GM12873 (cell line): ENCODE measurements around the gene SYVN1.

Experiments used
- TF ChIP-seq, protein P1 (sequence below): IDR thresholded peaks from 2 replicates; pipeline ENCODE4 v1.5.1; 2012; ENCODE audit warnings: low read depth, mild to moderate bottlenecking, moderate library complexity, low read length, control low read depth; ENCODE audit not compliant: insufficient read depth; ENCODE audit errors: missing control alignments

SYVN1 gene

DNA sequence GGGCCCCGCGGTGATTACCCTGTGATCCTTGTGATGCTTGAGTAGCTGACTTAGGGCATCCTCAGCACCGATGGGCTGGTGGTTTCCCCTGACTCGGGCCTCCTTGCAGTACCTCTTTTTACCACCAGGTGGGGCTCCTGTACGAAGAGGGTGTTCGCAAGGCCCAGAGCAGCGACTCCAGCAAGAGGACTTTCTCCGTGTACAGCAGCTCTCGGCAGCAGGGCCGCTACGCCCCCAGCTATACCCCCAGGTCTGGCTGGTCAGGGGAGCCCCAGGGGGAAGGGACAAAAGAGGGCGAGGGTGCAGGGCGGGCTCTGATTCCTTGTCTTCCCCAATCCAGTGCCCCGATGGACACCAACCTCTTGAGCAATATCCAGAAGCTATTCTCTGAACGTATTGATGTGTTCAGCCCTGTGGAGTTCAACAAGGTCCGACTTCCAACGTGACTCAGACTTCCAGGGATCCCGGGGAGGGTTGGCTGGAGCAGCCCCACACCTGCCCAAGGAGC is 23.9 kb downstream of the SYVN1 start:
- TF ChIP-seq, protein P1, sequence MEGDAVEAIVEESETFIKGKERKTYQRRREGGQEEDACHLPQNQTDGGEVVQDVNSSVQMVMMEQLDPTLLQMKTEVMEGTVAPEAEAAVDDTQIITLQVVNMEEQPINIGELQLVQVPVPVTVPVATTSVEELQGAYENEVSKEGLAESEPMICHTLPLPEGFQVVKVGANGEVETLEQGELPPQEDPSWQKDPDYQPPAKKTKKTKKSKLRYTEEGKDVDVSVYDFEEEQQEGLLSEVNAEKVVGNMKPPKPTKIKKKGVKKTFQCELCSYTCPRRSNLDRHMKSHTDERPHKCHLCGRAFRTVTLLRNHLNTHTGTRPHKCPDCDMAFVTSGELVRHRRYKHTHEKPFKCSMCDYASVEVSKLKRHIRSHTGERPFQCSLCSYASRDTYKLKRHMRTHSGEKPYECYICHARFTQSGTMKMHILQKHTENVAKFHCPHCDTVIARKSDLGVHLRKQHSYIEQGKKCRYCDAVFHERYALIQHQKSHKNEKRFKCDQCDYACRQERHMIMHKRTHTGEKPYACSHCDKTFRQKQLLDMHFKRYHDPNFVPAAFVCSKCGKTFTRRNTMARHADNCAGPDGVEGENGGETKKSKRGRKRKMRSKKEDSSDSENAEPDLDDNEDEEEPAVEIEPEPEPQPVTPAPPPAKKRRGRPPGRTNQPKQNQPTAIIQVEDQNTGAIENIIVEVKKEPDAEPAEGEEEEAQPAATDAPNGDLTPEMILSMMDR, result peak; percentile 98

DNA sequence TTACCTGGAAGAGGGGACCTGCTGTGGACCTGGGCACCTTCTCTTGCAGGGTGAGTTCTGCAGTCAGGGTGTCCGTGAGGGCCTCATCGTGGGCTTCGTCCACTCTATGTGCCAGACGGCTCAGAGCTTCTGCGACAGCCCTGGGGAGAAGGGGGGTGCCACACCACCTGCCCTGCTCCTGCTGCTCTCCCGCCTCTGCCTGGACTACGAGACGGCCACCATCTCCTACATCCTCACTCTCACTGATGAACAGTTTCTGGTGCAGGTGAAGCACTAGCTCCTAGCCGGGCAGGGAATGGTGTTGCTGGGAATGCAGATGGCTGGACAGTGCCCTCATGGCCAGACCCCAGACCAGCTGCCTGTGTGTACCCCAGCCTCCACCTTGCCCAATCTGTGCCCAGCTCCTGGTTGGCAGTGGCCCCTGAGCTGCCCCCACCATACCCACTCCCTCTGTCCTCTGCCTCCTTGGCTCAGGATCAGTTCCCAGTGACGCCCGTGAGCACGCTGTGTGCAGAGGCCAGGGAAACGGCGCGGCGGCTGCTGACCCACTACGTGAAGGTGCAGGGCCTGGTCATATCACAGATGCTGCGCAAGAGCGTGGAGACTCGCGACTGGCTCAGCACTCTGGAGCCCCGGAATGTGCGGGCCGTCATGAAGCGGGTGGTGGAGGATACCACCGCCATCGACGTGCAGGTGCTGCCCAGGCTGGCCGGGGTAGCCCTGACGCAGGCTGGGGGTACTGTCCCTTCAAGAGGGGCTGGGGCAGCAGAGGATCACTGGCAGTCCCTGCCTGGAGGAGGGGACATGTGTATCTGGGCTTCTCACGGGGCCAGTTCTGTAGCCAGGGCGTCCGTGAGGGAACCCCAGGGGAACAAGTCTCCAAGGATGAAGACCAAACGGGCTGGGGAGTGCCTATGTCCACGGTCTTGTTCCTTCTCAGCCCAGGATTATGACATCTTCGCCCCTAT is 24.8 kb downstream of the SYVN1 start:
- TF ChIP-seq, protein P1, result no peak

DNA sequence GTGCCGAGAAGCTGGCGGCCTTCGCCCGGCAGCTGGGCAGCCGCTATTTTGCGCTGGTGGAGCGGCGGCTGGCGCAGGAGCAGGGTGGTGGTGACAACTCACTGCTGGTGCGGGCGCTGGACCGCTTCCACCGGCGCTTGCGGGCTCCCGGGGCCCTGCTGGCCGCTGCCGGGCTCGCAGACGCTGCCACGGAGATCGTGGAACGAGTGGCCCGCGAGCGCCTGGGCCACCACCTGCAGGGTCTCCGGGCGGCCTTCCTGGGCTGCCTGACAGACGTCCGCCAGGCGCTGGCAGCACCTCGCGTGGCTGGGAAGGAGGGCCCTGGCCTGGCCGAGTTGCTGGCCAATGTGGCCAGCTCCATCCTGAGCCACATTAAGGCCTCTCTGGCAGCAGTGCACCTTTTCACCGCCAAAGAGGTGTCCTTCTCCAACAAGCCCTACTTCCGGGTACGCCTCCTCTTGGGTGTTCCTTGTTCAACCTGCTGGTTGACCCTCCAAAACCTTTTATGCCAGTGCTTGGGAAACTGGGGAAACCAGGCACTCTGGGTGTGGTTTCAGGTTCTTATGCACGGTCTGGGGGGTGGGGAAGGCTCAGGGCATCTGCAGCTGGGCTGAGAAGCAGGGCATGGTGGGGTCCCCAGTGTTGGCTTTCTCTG is 25.7 kb downstream of the SYVN1 start:
- TF ChIP-seq, protein P1, result no peak

DNA sequence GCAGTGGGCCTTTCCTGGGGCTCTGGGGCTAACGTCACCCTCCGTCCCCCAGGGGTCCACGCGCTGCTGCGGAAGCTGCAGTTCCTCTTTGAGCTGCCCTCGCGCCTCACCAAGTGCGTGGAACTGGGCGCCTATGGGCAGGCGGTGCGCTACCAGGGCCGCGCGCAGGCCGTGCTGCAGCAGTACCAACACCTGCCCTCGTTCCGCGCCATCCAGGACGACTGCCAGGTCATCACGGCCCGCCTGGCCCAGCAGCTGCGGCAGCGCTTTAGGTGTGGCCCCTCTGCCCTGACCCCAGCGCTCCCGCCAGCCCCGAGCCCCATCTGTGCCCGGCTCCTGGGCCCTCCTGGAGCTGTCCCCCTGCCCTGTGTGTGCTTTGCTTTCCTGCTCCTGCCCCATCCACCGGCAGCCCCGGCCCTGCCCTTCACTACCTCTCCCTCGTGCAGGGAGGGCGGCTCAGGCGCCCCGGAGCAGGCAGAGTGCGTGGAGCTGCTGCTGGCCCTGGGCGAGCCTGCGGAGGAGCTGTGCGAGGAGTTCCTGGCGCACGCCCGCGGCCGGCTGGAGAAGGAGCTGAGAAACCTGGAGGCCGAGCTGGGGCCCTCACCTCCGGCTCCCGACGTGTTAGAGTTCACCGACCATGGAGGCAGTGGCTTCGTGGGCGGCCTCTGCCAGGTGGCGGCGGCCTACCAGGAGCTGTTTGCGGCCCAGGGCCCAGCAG is 26.4 kb downstream of the SYVN1 start:
- TF ChIP-seq, protein P1, result no peak

DNA sequence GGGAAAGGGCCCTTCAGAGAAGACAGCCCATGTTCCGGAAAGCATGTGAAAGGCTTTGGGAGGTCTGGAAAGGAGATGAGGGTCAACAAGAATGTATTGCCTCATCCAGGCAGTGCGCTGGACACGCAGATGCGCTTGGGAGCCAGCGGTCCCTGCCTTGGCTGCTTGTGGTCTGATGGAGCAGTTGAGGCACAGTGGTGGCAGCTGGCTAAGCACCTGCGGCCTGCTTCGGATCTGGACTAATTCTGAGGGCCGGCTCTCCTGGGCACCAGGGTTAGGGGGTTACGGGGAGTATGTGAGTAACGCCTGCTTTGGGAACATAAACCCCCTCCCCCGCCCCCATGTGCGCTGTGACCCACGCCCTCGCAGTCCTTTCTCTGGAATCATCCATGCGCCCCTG is 27.2 kb downstream of the SYVN1 start:
- TF ChIP-seq, protein P1, result no peak

DNA sequence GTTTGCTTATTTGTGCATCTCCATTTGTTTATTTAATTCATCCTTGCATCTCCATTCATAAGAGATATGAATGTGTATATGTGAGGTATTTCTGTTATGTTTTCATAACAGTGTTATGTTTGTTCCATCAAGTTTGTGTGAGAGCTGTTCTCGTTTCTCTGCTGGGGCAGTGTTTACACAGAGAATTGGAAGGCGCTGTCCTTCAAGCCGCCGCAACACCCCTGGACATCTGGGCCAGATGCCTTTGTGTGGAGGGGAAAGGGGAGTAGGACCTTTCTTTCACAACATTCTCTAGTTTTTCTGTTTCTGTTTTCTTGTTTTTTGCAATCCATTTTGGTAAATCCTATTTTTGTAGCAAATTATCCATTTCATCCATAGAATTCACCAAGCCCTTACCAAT is 29.7 kb downstream of the SYVN1 start:
- TF ChIP-seq, protein P1, result no peak
